H1 (cell line): ENCODE measurements around the gene RAB4B. TPM values are rescaled to one million over a fixed set of nuclear protein-coding genes. Genes with fewer than 3 reads are reported as not detected.

Experiments used
- CTCF ChIA-PET: fragments of 300-600 bp; sonication (Branson Sonifier 250); formaldehyde crosslinking; loops from one replicate; lab custom pipeline; 2021; ENCODE audit not compliant: partially characterized antibody; lab: Charles Lee
- POLR2A ChIA-PET: fragments of 300-600 bp; sonication (Branson Sonifier 250); formaldehyde crosslinking; loops from one replicate; lab custom pipeline; 2021; ENCODE audit warnings: inconsistent platforms; ENCODE audit not compliant: partially characterized antibody; lab: Charles Lee
- DNase-seq, 2 experiments: peaks; one replicate each; pipeline versions ENCODE4 v3.0.0 to v3.0.0-alpha.2; 2010 to 2022; ENCODE audit warnings: low spot score in 2 of 2, low read depth in 1 of 2, mixed read lengths in 1 of 2
- FAIRE-seq: peaks from 2 replicates; lab custom pipeline; 2011; peaks lifted over from hg19 to GRCh38; lab: Jason Lieb, UNC
- H2AFZ ChIP-seq: 2 replicates; pipeline ENCODE4 v1.8.1; 2012; ENCODE audit warnings: low read length, inconsistent platforms
- H2AK5ac ChIP-seq: 2 replicates; pipeline ENCODE4 v1.6.1; 2013; ENCODE audit warnings: low read depth, low read length
- H2BK120ac ChIP-seq: replicated peaks from 2 replicates; pipeline ENCODE3; 2013; ENCODE audit warnings: low read depth, low read length, inconsistent platforms
- H2BK12ac ChIP-seq: 2 replicates; pipeline ENCODE4 v1.6.1; 2013; ENCODE audit warnings: low read depth, low read length
- H2BK15ac ChIP-seq: 2 replicates; pipeline ENCODE4 v1.6.1; 2013; ENCODE audit warnings: low read length
- H2BK20ac ChIP-seq: 2 replicates; pipeline ENCODE4 v1.6.1; 2013; ENCODE audit warnings: low read length
- H2BK5ac ChIP-seq: 2 replicates; pipeline ENCODE4 v1.6.1; 2013; ENCODE audit warnings: low read depth, low read length
- H3K14ac ChIP-seq: 2 replicates; pipeline ENCODE4 v1.6.1; 2013; ENCODE audit warnings: inconsistent platforms; ENCODE audit not compliant: insufficient read length
- H3K18ac ChIP-seq: 2 replicates; pipeline ENCODE4 v1.6.1; 2013; ENCODE audit warnings: low read length; ENCODE audit errors: extremely low read depth
- H3K23ac ChIP-seq: 2 replicates; pipeline ENCODE4 v1.6.1; 2013; ENCODE audit warnings: inconsistent platforms; ENCODE audit not compliant: insufficient read length
- H3K23me2 ChIP-seq: 2 replicates; pipeline ENCODE4 v1.6.1; 2013; ENCODE audit warnings: low read depth, low read length
- H3K27ac ChIP-seq: 2 replicates; pipeline ENCODE4 v1.6.1; 2011; ENCODE audit warnings: low read depth, low read length, inconsistent platforms
- H3K27me3 ChIP-seq, 4 experiments: replicated peaks in 1 of 4; 1 replicate in 1 of 4; 2 replicates in 3 of 4; pipeline versions ENCODE4 v1.6.1 to v1.8.1; 2011 to 2013; ENCODE audit warnings: low read length in 3 of 4, mild to moderate bottlenecking in 3 of 4, inconsistent platforms in 2 of 4, mixed read lengths in 2 of 4, moderate library complexity in 1 of 4; ENCODE audit not compliant: control insufficient read depth in 3 of 4, insufficient read depth in 3 of 4; ENCODE audit errors: extremely low read depth in 1 of 4
- H3K36me3 ChIP-seq, 4 experiments: 2 replicates each; pipeline versions ENCODE4 v1.6.1 to v1.8.1; 2011 to 2013; ENCODE audit warnings: mild to moderate bottlenecking in 4 of 4, low read length in 3 of 4, moderate library complexity in 2 of 4, control low read depth in 1 of 4, inconsistent platforms in 1 of 4; ENCODE audit not compliant: insufficient read depth in 4 of 4, control insufficient read depth in 2 of 4
- H3K4ac ChIP-seq: replicated peaks from 2 replicates; pipeline ENCODE3; 2013; ENCODE audit warnings: low read length, low read depth, mixed read lengths, inconsistent platforms; ENCODE audit not compliant: insufficient read length
- H3K4me1 ChIP-seq, 4 experiments: replicated peaks in 1 of 4; 1 replicate in 1 of 4; 2 replicates in 3 of 4; pipeline versions ENCODE4 v1.6.1 to v1.8.1; 2011 to 2013; ENCODE audit warnings: low read length in 3 of 4, inconsistent platforms in 2 of 4, mixed read lengths in 1 of 4; ENCODE audit not compliant: insufficient read depth in 4 of 4, control insufficient read depth in 3 of 4
- H3K4me2 ChIP-seq, 2 experiments: 2 replicates each; pipeline versions ENCODE4 v1.6.1 to v1.8.1; 2011 to 2013; ENCODE audit warnings: low read depth in 2 of 2, low read length in 2 of 2, control low read depth in 1 of 2, inconsistent platforms in 1 of 2, mild to moderate bottlenecking in 1 of 2; ENCODE audit not compliant: insufficient read depth in 1 of 2
- H3K4me3 ChIP-seq, 4 experiments: fragments of 200-600, 300-600 bp in 1 of 4; sonication (generic), shearing (Covaris generic), sonication (Bioruptor Twin) in 1 of 4; 2 replicates each; pipeline versions ENCODE4 v1.5.1 to v1.8.1; 2011 to 2016; ENCODE audit warnings: low read length in 4 of 4, low read depth in 3 of 4, control low read depth in 2 of 4, inconsistent platforms in 2 of 4, mild to moderate bottlenecking in 2 of 4, mixed read lengths in 1 of 4, moderate library complexity in 1 of 4; ENCODE audit not compliant: insufficient read depth in 2 of 4; ENCODE audit errors: extremely low read depth in 1 of 4
- H3K56ac ChIP-seq: replicated peaks from 2 replicates; pipeline ENCODE3; 2013; ENCODE audit warnings: low read depth, mild to moderate bottlenecking, mixed read lengths, low read length, inconsistent platforms; ENCODE audit not compliant: insufficient read length
- H3K79me1 ChIP-seq: 2 replicates; pipeline ENCODE4 v1.6.1; 2013; ENCODE audit warnings: low read depth, low read length, control low read depth
- H3K79me2 ChIP-seq, 2 experiments: 2 replicates each; pipeline versions ENCODE4 v1.6.1 to v1.8.1; 2012 to 2013; ENCODE audit warnings: low read length in 2 of 2, mild to moderate bottlenecking in 2 of 2, inconsistent platforms in 1 of 2; ENCODE audit not compliant: insufficient read depth in 2 of 2, control insufficient read depth in 1 of 2
- H3K9ac ChIP-seq, 4 experiments: replicated peaks in 1 of 4; 1 replicate in 1 of 4; 2 replicates in 3 of 4; pipeline versions ENCODE4 v1.6.1 to v1.8.1; 2011 to 2013; ENCODE audit warnings: low read depth in 3 of 4, low read length in 3 of 4, control low read depth in 2 of 4, mild to moderate bottlenecking in 2 of 4, moderate library complexity in 2 of 4, inconsistent platforms in 1 of 4; ENCODE audit errors: extremely low read depth in 1 of 4
- H3K9me3 ChIP-seq, 2 experiments: 2 replicates each; pipeline versions ENCODE4 v1.6.1 to v1.8.1; 2012 to 2013; ENCODE audit warnings: mild to moderate bottlenecking in 2 of 2, moderate library complexity in 2 of 2, control low read depth in 1 of 2, inconsistent platforms in 1 of 2, low read depth in 1 of 2, low read length in 1 of 2, mixed read lengths in 1 of 2; ENCODE audit not compliant: insufficient read depth in 2 of 2
- H4K20me1 ChIP-seq, 2 experiments: replicated peaks in 1 of 2; 2 replicates each; pipeline versions ENCODE3 to v1.8.1; 2011 to 2013; ENCODE audit warnings: inconsistent platforms in 2 of 2, low read length in 2 of 2, mild to moderate bottlenecking in 1 of 2; ENCODE audit not compliant: insufficient read depth in 2 of 2, control insufficient read depth in 1 of 2
- H4K5ac ChIP-seq: 2 replicates; pipeline ENCODE4 v1.6.1; 2013; ENCODE audit warnings: low read length, low read depth, mixed read lengths, inconsistent platforms; ENCODE audit not compliant: insufficient read length
- H4K8ac ChIP-seq: 2 replicates; pipeline ENCODE4 v1.8.0; 2013; ENCODE audit warnings: mild to moderate bottlenecking, moderate library complexity, low read length, inconsistent platforms; ENCODE audit not compliant: insufficient read depth; ENCODE audit errors: extremely low read depth
- H4K91ac ChIP-seq: replicated peaks from 2 replicates; pipeline ENCODE3; 2013; ENCODE audit warnings: low read length, mixed read lengths, inconsistent platforms; ENCODE audit not compliant: insufficient read length
- WGBS, 2 experiments: shearing (Covaris generic) in 1 of 2; methylation state at CpG; one replicate each; pipeline versions ENCODE4 v1.1.6 to v1.1.7; 2013 to 2015; ENCODE audit warnings: low lambda C conversion rate in 2 of 2, mixed read lengths in 2 of 2, inconsistent platforms in 1 of 2, low coverage in 1 of 2, missing lambda C conversion rate in 1 of 2; ENCODE audit not compliant: insufficient replicate concordance in 2 of 2, insufficient coverage in 1 of 2, insufficient read length in 1 of 2; ENCODE audit errors: extremely low coverage in 1 of 2, missing lambda C conversion rate in 1 of 2; 5-methylcytosine and 5-hydroxymethylcytosine counted together
- polyA plus RNA-seq, 7 experiments: library from polyadenylated mRNA; depleted of rRNA in 3 of 7; stranded (reverse) in 5 of 7; unstranded in 2 of 7; fragments of >200 nt in 5 of 7; fragments of 200-250 nt in 2 of 7; gene quantifications; 1 replicate in 5 of 7; 2 replicates in 1 of 7; 4 replicates in 1 of 7; pipeline versions ENCODE4 v1.2.1 to v1.2.3, GENCODE V29; 2011 to 2013; ENCODE audit warnings: missing spikeins in 2 of 7, mixed read lengths in 2 of 7
- total RNA-seq: library from RNA; stranded (reverse); fragmentation: NEBNext Ultra II Directional; extraction: Animal tissue kit (Norgen Biotek cat#: 25700); gene quantifications from 2 replicates; pipeline ENCODE4 v1.2.1, GENCODE V29; 2021

RAB4B gene
- total and polyA plus RNA-seq, 2 of the 8 experiments (the other 6 are each of a cell fraction or from before 2014, with no cell fraction given), result 15.9 to 28.6 TPM

GRCh38 chr19:40758491-40758890 lies 19.6 kb upstream of the RAB4B start:
- H3K27ac ChIP-seq, result no peak overlapping the region
- H2BK120ac ChIP-seq, result no peak overlapping the region
- H3K56ac ChIP-seq, result no peak overlapping the region
- WGBS, 2 experiments, result 94% methylated on average over 3 of the region's 3 CpGs; no CpG with 5 or more reads in 1 of the 2 experiments
- no peak overlapping the region for H4K8ac ChIP-seq
- H2BK5ac ChIP-seq, result no peak overlapping the region
- H3K18ac ChIP-seq, result no peak overlapping the region
- ChIA-PET CTCF (interaction anchor here (0.8 to 1.5 kb wide), 2 partner anchors 19 to 48 kb away, joined by 3 to 7 read pairs; partner anchors contain the start of gene RAB4B), POLR2A (interaction anchor here (0.9 to 15.7 kb wide), 5 partner anchors 8 to 43 kb away, joined by 4 to 399 read pairs (median 120); partner anchors contain the start of genes ACTMAP, EGLN2, MIA and RAB4B)
- no peak overlapping the region for H3K9ac ChIP-seq
- no peak overlapping the region for H2BK12ac ChIP-seq
- no peak overlapping the region for H2BK20ac ChIP-seq
- no peak overlapping the region for H4K5ac ChIP-seq
- no peaks in the 10 kb centered on the region; a peak in 2 of 7 replicates for H3K4me1 ChIP-seq
- peaks cover 9% of the 10 kb centered on the region for H3K79me1 ChIP-seq
- H3K36me3 ChIP-seq, result peaks cover 50 to 94% (median 74%) of the 10 kb centered on the region in 4 experiments
- H2AK5ac ChIP-seq, result no peak overlapping the region
- no peak overlapping the region for H3K4ac ChIP-seq
- H3K79me2 ChIP-seq, result peaks cover 22 to 50% of the 10 kb centered on the region in 2 experiments
- H2BK15ac ChIP-seq, result no peak overlapping the region
- FAIRE-seq (no peak), DNase-seq (no peak)
- H2AFZ ChIP-seq, result no peak overlapping the region
- peaks cover 28 to 42% of the 10 kb centered on the region in 2 experiments for H4K20me1 ChIP-seq
- H3K4me2 ChIP-seq, result no peak overlapping the region
- H3K14ac ChIP-seq, result no peak overlapping the region
- no peaks in the 10 kb centered on the region; the same call in 1 of the 2 replicates for H3K23me2 ChIP-seq
- H3K4me3 ChIP-seq, result no peak overlapping the region
- no peak overlapping the region for H3K23ac ChIP-seq
- H3K9me3 ChIP-seq, result no peaks in the 10 kb centered on the region
- no peaks in the 10 kb centered on the region for H3K27me3 ChIP-seq
- H4K91ac ChIP-seq, result no peak overlapping the region
